Thymus (tissue), 11 donors: ENCODE data around the gene MFSD11. TPM values are rescaled to one million over a fixed set of nuclear protein-coding genes. Genes with fewer than 3 reads are reported as not detected.
A peak's percentile ranks its signal among the peaks of the same experiment; 100 is the strongest.

ENCODE experiments used
- DNase-seq, 9 donors: peaks; one replicate each; pipeline ENCODE4 v3.0.0-alpha.2; 2013; ENCODE audit warnings: low spot score in 9 of 9, low read depth in 6 of 9, missing footprints in 1 of 9
- H3K27ac ChIP-seq, 2 donors: one replicate each; pipeline ENCODE4 v1.5.1; 2013; ENCODE audit warnings: control low read depth in 1 of 2, low read depth in 1 of 2, low read length in 1 of 2, mild to moderate bottlenecking in 1 of 2, moderate library complexity in 1 of 2
- H3K27me3 ChIP-seq, 2 donors: one replicate each; pipeline ENCODE4 v1.5.1; 2013; ENCODE audit warnings: low read length in 1 of 2; ENCODE audit not compliant: control insufficient read depth in 2 of 2, insufficient read depth in 1 of 2
- H3K36me3 ChIP-seq, 2 donors: one replicate each; pipeline ENCODE4 v1.5.1; 2013; ENCODE audit warnings: low read length in 1 of 2, mild to moderate bottlenecking in 1 of 2, moderate library complexity in 1 of 2; ENCODE audit not compliant: control insufficient read depth in 2 of 2, insufficient read depth in 2 of 2
- H3K4me1 ChIP-seq, 2 donors: one replicate each; pipeline ENCODE4 v1.5.1; 2013; ENCODE audit warnings: low read length in 2 of 2; ENCODE audit not compliant: control insufficient read depth in 2 of 2, insufficient read depth in 2 of 2
- H3K4me3 ChIP-seq, 2 donors: one replicate each; pipeline ENCODE4 v1.5.1; 2013; ENCODE audit warnings: low read length in 2 of 2, control low read depth in 1 of 2, mild to moderate bottlenecking in 1 of 2
- H3K9me3 ChIP-seq, 2 donors: one replicate each; pipeline ENCODE4 v1.5.1; 2013; ENCODE audit warnings: low read length in 1 of 2, mild to moderate bottlenecking in 1 of 2; ENCODE audit not compliant: control insufficient read depth in 2 of 2, insufficient read depth in 1 of 2
- WGBS: extraction: QIAGEN DNeasy Blood & Tissue Kit; methylation state at CpG from one replicate; pipeline ENCODE4 v1.1.7; 2013; 5-methylcytosine and 5-hydroxymethylcytosine counted together
- polyA plus RNA-seq: library from polyadenylated mRNA; stranded (reverse); fragments of 200-250 nt; gene quantifications from one replicate; pipeline ENCODE4 v1.2.3, GENCODE V29; 2013
- total RNA-seq: library from RNA; stranded (reverse); fragments of 120-200 nt; gene quantifications from one replicate; pipeline ENCODE4 v1.2.4, GENCODE V29; 2013
- donor health status: healthy.

MFSD11 gene
- total and polyA plus RNA-seq, 2 donors = 16.8 to 17.3 TPM

GRCh38 chr17:76732734-76733617, 4.9 kb upstream of the MFSD11 start:
- Histone ChIP-seq H3K36me3 (peaks cover 17 to 67% of the 10 kb centered on the region in 2 donors), H3K4me1 (peaks cover 13 to 19% of the 10 kb centered on the region in 2 donors), H3K27me3 (no peaks in the 10 kb centered on the region), H3K4me3 (no peak overlapping the region), H3K27ac (no peak overlapping the region), H3K9me3 (peaks cover 0 to 6% of the 10 kb centered on the region in 2 donors)
- no peak for DNase-seq
- WGBS = 93% methylated on average over 3 of the region's 3 CpGs

GRCh38 chr17:76733618-76733957, 4.3 kb upstream of the MFSD11 start:
- peaks cover 16 to 67% of the 10 kb centered on the region in 2 donors for H3K36me3 ChIP-seq
- no peak overlapping the region for H3K27ac ChIP-seq
- no peaks in the 10 kb centered on the region for H3K27me3 ChIP-seq
- H3K4me3 ChIP-seq = peak overlapping the region in 1 of 2 donors; percentile 96
- DNase-seq = no peak
- H3K9me3 ChIP-seq = peaks cover 0 to 6% of the 10 kb centered on the region in 2 donors
- H3K4me1 ChIP-seq = peaks cover 15 to 22% of the 10 kb centered on the region in 2 donors
- 92% methylated on average over 1 of the region's 1 CpG for WGBS

- DNase-seq = peak in 1 of 9 donors; percentile 56
- Histone ChIP-seq H3K4me1 (peaks cover 16 to 24% of the 10 kb centered on the region in 2 donors), H3K4me3 (peak overlapping the region; percentile 85 to 96), H3K9me3 (peaks cover 0 to 6% of the 10 kb centered on the region in 2 donors), H3K36me3 (peaks cover 16 to 67% of the 10 kb centered on the region in 2 donors), H3K27ac (peak overlapping the region in 1 of 2 donors; percentile 100), H3K27me3 (no peaks in the 10 kb centered on the region)
- WGBS = 25% methylated on average over 8 of the region's 8 CpGs
Measured at GRCh38 chr17:76734080-76734840, 3.7 kb upstream of the MFSD11 start.

- Histone ChIP-seq H3K27ac (peak overlapping the region; percentile 68 to 100), H3K9me3 (peaks cover 0 to 6% of the 10 kb centered on the region in 2 donors), H3K4me3 (peak overlapping the region; percentile 85 to 96), H3K4me1 (peaks cover 16 to 20% of the 10 kb centered on the region in 2 donors), H3K27me3 (no peaks in the 10 kb centered on the region), H3K36me3 (peaks cover 16 to 59% of the 10 kb centered on the region in 2 donors)
- peak in 1 of 9 donors; percentile 62 for DNase-seq
- WGBS = 2% methylated on average over 5 of the region's 5 CpGs
Measured at GRCh38 chr17:76735006-76735405, 2.9 kb upstream of the MFSD11 start.

- peak overlapping the region; percentile 85 to 96 for H3K4me3 ChIP-seq
- under 1% methylated on average over 20 of the region's 20 CpGs for WGBS
- peaks cover 0 to 6% of the 10 kb centered on the region in 2 donors for H3K9me3 ChIP-seq
- H3K4me1 ChIP-seq = peaks cover 16 to 20% of the 10 kb centered on the region in 2 donors
- peaks cover 16 to 54% of the 10 kb centered on the region in 2 donors for H3K36me3 ChIP-seq
- no peaks in the 10 kb centered on the region for H3K27me3 ChIP-seq
- peak overlapping the region; percentile 98 to 100 for H3K27ac ChIP-seq
- no peak for DNase-seq
Measured at GRCh38 chr17:76735586-76736348, 2.2 kb upstream of the MFSD11 start.

- Histone ChIP-seq H3K36me3 (peaks cover 11 to 52% of the 10 kb centered on the region in 2 donors), H3K4me1 (peaks cover 16 to 20% of the 10 kb centered on the region in 2 donors), H3K4me3 (peak overlapping the region; percentile 85 to 96), H3K9me3 (peaks cover 0 to 6% of the 10 kb centered on the region in 2 donors), H3K27me3 (no peaks in the 10 kb centered on the region), H3K27ac (peak overlapping the region; percentile 98 to 100)
- under 1% methylated on average over 117 of the region's 117 CpGs for WGBS
- peak in 4 of 9 donors; percentile 56 to 78 (median 72) for DNase-seq
Measured at GRCh38 chr17:76736349-76737081, 1.4 kb upstream of the MFSD11 start.

- Histone ChIP-seq H3K9me3 (peaks cover 0 to 6% of the 10 kb centered on the region in 2 donors), H3K36me3 (peaks cover 5 to 52% of the 10 kb centered on the region in 2 donors), H3K4me3 (peak within 1 kb of the TSS; percentile 85 to 96), H3K27me3 (no peaks in the 10 kb centered on the region), H3K4me1 (peaks cover 16 to 20% of the 10 kb centered on the region in 2 donors), H3K27ac (peak within 1 kb of the TSS; percentile 98 to 100)
- peak; percentile 91 to 99 (median 97) for DNase-seq
- WGBS = under 1% methylated on average over 60 of the region's 60 CpGs
Measured at GRCh38 chr17:76737082-76737675, 740 bp upstream of the MFSD11 start, which contains the start of gene SRSF2. TSS of gene SRSF2 (minus strand) at chr17:76737331. CDS start at chr17:76737160, 171 bp downstream.

GRCh38 chr17:76738468-76738850, 540 bp downstream of the MFSD11 start:
- peak overlapping the region; percentile 85 to 96 for H3K4me3 ChIP-seq
- peak overlapping the region; percentile 97 to 100 for H3K27ac ChIP-seq
- peaks cover 15 to 17% of the 10 kb centered on the region in 2 donors for H3K4me1 ChIP-seq
- H3K9me3 ChIP-seq = peaks cover 0 to 6% of the 10 kb centered on the region in 2 donors
- H3K36me3 ChIP-seq = peaks cover 3 to 50% of the 10 kb centered on the region in 2 donors
- no peaks in the 10 kb centered on the region for H3K27me3 ChIP-seq
- WGBS = 2% methylated on average over 7 of the region's 7 CpGs
- no peak for DNase-seq
